ENCODE measurements around the gene OR2AT4.

Gene OR2AT4

GRCh38 chr11:75135021-75135650, 38.5 kb upstream of the OR2AT4 start:
- no peak for TF ChIP-seq REST (IDR thresholded peaks at IDR 0.05; ENCODE audit: insufficient read depth in 1 of 2, low read depth in 2 of 2, low read length in 2 of 2)
- TF ChIP-seq POLR2AphosphoS5 (IDR thresholded peaks at IDR 0.05; ENCODE audit: low read depth, low read length) = no peak

GRCh38 chr11:75133976-75134375, 37.3 kb upstream of the OR2AT4 start:
- no peak for TF ChIP-seq POLR2AphosphoS5 (IDR thresholded peaks at IDR 0.05; ENCODE audit: low read depth, low read length)
- no peak for TF ChIP-seq TAF1 (IDR thresholded peaks at IDR 0.05; ENCODE audit: borderline replicate concordance, insufficient read depth, low read length)
- TF ChIP-seq REST (IDR thresholded peaks at IDR 0.05; ENCODE audit: insufficient read depth in 1 of 2, low read depth in 2 of 2, low read length in 2 of 2) = no peak
- TF ChIP-seq FOXP2 (optimal IDR thresholded peaks at IDR 0.05; ENCODE audit: borderline replicate concordance, extremely low read depth, extremely low read length, insufficient read depth) = no peak
- no peak for TF ChIP-seq SIN3A (IDR thresholded peaks at IDR 0.05; ENCODE audit: borderline replicate concordance, insufficient read depth, low read length)

GRCh38 chr11:75132080-75132479, 35.4 kb upstream of the OR2AT4 start:
- no peak for TF ChIP-seq FOXP2 (optimal IDR thresholded peaks at IDR 0.05; ENCODE audit: borderline replicate concordance, extremely low read depth, extremely low read length, insufficient read depth)
- no peak for TF ChIP-seq SIN3A (IDR thresholded peaks at IDR 0.05; ENCODE audit: borderline replicate concordance, insufficient read depth, low read length)

GRCh38 chr11:75126564-75126963, 29.9 kb upstream of the OR2AT4 start:
- TF ChIP-seq FOXP2 (optimal IDR thresholded peaks at IDR 0.05; ENCODE audit: borderline replicate concordance, extremely low read depth, extremely low read length, insufficient read depth) = no peak

- no peak for TF ChIP-seq TAF1 (IDR thresholded peaks at IDR 0.05; ENCODE audit: borderline replicate concordance, insufficient read depth, low read length)
- no peak for TF ChIP-seq SIN3A (IDR thresholded peaks at IDR 0.05; ENCODE audit: borderline replicate concordance, insufficient read depth, low read length)
- no peak for TF ChIP-seq POLR2AphosphoS5 (IDR thresholded peaks at IDR 0.05; ENCODE audit: low read depth, low read length)
- no peak for TF ChIP-seq FOXP2 (optimal IDR thresholded peaks at IDR 0.05; ENCODE audit: borderline replicate concordance, extremely low read depth, extremely low read length, insufficient read depth)
- no peak for TF ChIP-seq REST (IDR thresholded peaks at IDR 0.05; ENCODE audit: insufficient read depth in 1 of 2, low read depth in 2 of 2, low read length in 2 of 2)
Observed at GRCh38 chr11:75118577-75118976, 21.9 kb upstream of the OR2AT4 start.

GRCh38 chr11:75114465-75114864, 17.8 kb upstream of the OR2AT4 start:
- TF ChIP-seq FOXP2 (optimal IDR thresholded peaks at IDR 0.05; ENCODE audit: borderline replicate concordance, extremely low read depth, extremely low read length, insufficient read depth) (no peak), TAF1 (IDR thresholded peaks at IDR 0.05; ENCODE audit: borderline replicate concordance, insufficient read depth, low read length) (no peak), REST (IDR thresholded peaks at IDR 0.05; ENCODE audit: insufficient read depth in 1 of 2, low read depth in 2 of 2, low read length in 2 of 2) (no peak), SIN3A (IDR thresholded peaks at IDR 0.05; ENCODE audit: borderline replicate concordance, insufficient read depth, low read length) (no peak), POLR2AphosphoS5 (IDR thresholded peaks at IDR 0.05; ENCODE audit: low read depth, low read length) (no peak)
